IPS-20b (cell line): ENCODE results near the gene ATP6V1B1.

Experiments
- H3K27ac ChIP-seq: one replicate; pipeline ENCODE4 v1.5.1; 2013; ENCODE audit warnings: low read length
- H3K27me3 ChIP-seq: 2 replicates; pipeline ENCODE4 v1.6.1; 2013; ENCODE audit warnings: mild to moderate bottlenecking, low read length, inconsistent platforms; ENCODE audit not compliant: insufficient read depth
- H3K36me3 ChIP-seq: 2 replicates; pipeline ENCODE4 v1.6.1; 2013; ENCODE audit warnings: low read depth, mild to moderate bottlenecking, inconsistent platforms, low read length, moderate library complexity; ENCODE audit not compliant: insufficient read depth
- H3K4me1 ChIP-seq: 2 replicates; pipeline ENCODE4 v1.6.1; 2013; ENCODE audit warnings: mild to moderate bottlenecking, control low read depth, inconsistent platforms, low read length, moderate library complexity; ENCODE audit not compliant: insufficient read depth
- H3K4me3 ChIP-seq: 2 replicates; pipeline ENCODE4 v1.5.1; 2013; ENCODE audit warnings: mild to moderate bottlenecking, low read length, inconsistent platforms
- H3K9ac ChIP-seq: 2 replicates; pipeline ENCODE4 v1.6.1; 2013; ENCODE audit warnings: low read depth, mild to moderate bottlenecking, inconsistent platforms, low read length, moderate library complexity
- H3K9me3 ChIP-seq: 2 replicates; pipeline ENCODE4 v1.6.1; 2013; ENCODE audit warnings: mild to moderate bottlenecking, low read depth, low read length, inconsistent platforms; ENCODE audit not compliant: insufficient read depth

ATP6V1B1 gene

GRCh38 chr2:70902579-70902978, 33.1 kb upstream of the ATP6V1B1 start:
- Histone ChIP-seq H3K4me3 (no peak overlapping the region), H3K36me3 (no peaks in the 10 kb centered on the region), H3K9me3 (peaks cover 14% of the 10 kb centered on the region), H3K27ac (no peak overlapping the region), H3K4me1 (no peaks in the 10 kb centered on the region; the same call in 1 of the 2 replicates), H3K27me3 (peaks cover 100% of the 10 kb centered on the region), H3K9ac (no peak overlapping the region)

GRCh38 chr2:70903171-70903570, 32.5 kb upstream of the ATP6V1B1 start:
- H3K4me3 ChIP-seq = no peak overlapping the region
- no peaks in the 10 kb centered on the region for H3K36me3 ChIP-seq
- H3K9me3 ChIP-seq = peaks cover 14% of the 10 kb centered on the region
- no peak overlapping the region for H3K27ac ChIP-seq
- H3K9ac ChIP-seq = no peak overlapping the region
- H3K27me3 ChIP-seq = peaks cover 100% of the 10 kb centered on the region
- H3K4me1 ChIP-seq = no peaks in the 10 kb centered on the region; the same call in 1 of the 2 replicates

- no peak overlapping the region for H3K27ac ChIP-seq
- no peaks in the 10 kb centered on the region for H3K36me3 ChIP-seq
- H3K4me3 ChIP-seq = no peak overlapping the region
- H3K27me3 ChIP-seq = peaks cover 100% of the 10 kb centered on the region
- no peak overlapping the region for H3K9ac ChIP-seq
- no peaks in the 10 kb centered on the region; the same call in 1 of the 2 replicates for H3K4me1 ChIP-seq
- H3K9me3 ChIP-seq = peaks cover 14% of the 10 kb centered on the region
Observed at GRCh38 chr2:70903641-70904340, 31.9 kb upstream of the ATP6V1B1 start.

GRCh38 chr2:70904371-70905216, 31.1 kb upstream of the ATP6V1B1 start:
- H3K36me3 ChIP-seq = no peaks in the 10 kb centered on the region
- H3K9me3 ChIP-seq = peaks cover 9% of the 10 kb centered on the region
- no peak overlapping the region for H3K4me3 ChIP-seq
- peaks cover 100% of the 10 kb centered on the region for H3K27me3 ChIP-seq
- no peak overlapping the region for H3K27ac ChIP-seq
- no peaks in the 10 kb centered on the region; the same call in 1 of the 2 replicates for H3K4me1 ChIP-seq
- no peak overlapping the region for H3K9ac ChIP-seq

- Histone ChIP-seq H3K9me3 (peaks cover 9% of the 10 kb centered on the region), H3K27ac (no peak overlapping the region), H3K4me3 (no peak overlapping the region), H3K9ac (no peak overlapping the region), H3K36me3 (no peaks in the 10 kb centered on the region), H3K4me1 (no peaks in the 10 kb centered on the region; the same call in 1 of the 2 replicates), H3K27me3 (peaks cover 100% of the 10 kb centered on the region)
Observed at GRCh38 chr2:70905443-70906421, 30.0 kb upstream of the ATP6V1B1 start.

- H3K36me3 ChIP-seq = no peaks in the 10 kb centered on the region
- H3K4me3 ChIP-seq = no peak overlapping the region
- H3K27me3 ChIP-seq = peaks cover 100% of the 10 kb centered on the region
- H3K27ac ChIP-seq = no peak overlapping the region
- no peaks in the 10 kb centered on the region; the same call in 1 of the 2 replicates for H3K4me1 ChIP-seq
- H3K9ac ChIP-seq = no peak overlapping the region
- H3K9me3 ChIP-seq = peaks cover 9% of the 10 kb centered on the region
Observed at GRCh38 chr2:70906439-70907005, 29.2 kb upstream of the ATP6V1B1 start.

- H3K36me3 ChIP-seq = no peaks in the 10 kb centered on the region
- no peak overlapping the region for H3K27ac ChIP-seq
- peaks cover 3% of the 10 kb centered on the region for H3K9me3 ChIP-seq
- H3K4me1 ChIP-seq = no peaks in the 10 kb centered on the region
- H3K9ac ChIP-seq = no peak overlapping the region
- peaks cover 100% of the 10 kb centered on the region for H3K27me3 ChIP-seq
- no peak overlapping the region for H3K4me3 ChIP-seq
Observed at GRCh38 chr2:70907130-70908057, 28.3 kb upstream of the ATP6V1B1 start.

GRCh38 chr2:70916291-70916690, 19.4 kb upstream of the ATP6V1B1 start:
- H3K4me3 ChIP-seq = no peak overlapping the region
- H3K27me3 ChIP-seq = peaks cover 51% of the 10 kb centered on the region
- no peaks in the 10 kb centered on the region for H3K4me1 ChIP-seq
- no peak overlapping the region for H3K27ac ChIP-seq
- H3K9me3 ChIP-seq = no peaks in the 10 kb centered on the region
- no peaks in the 10 kb centered on the region for H3K36me3 ChIP-seq
- H3K9ac ChIP-seq = no peak overlapping the region

- Histone ChIP-seq H3K9ac (no peak overlapping the region), H3K27ac (no peak overlapping the region), H3K4me1 (no peaks in the 10 kb centered on the region), H3K36me3 (no peaks in the 10 kb centered on the region), H3K27me3 (peaks cover 34% of the 10 kb centered on the region), H3K9me3 (no peaks in the 10 kb centered on the region), H3K4me3 (no peak overlapping the region)
Observed at GRCh38 chr2:70918016-70918415, 17.7 kb upstream of the ATP6V1B1 start.

GRCh38 chr2:70919672-70920366, 15.9 kb upstream of the ATP6V1B1 start:
- H3K4me3 ChIP-seq = no peak overlapping the region
- H3K4me1 ChIP-seq = no peaks in the 10 kb centered on the region

More at GRCh38 chr2:70919672-70920366, 15.9 kb upstream of the ATP6V1B1 start:
- H3K27ac ChIP-seq = no peak overlapping the region
- H3K27me3 ChIP-seq = peaks cover 30% of the 10 kb centered on the region
- no peak overlapping the region for H3K9ac ChIP-seq
- no peaks in the 10 kb centered on the region for H3K36me3 ChIP-seq
- no peaks in the 10 kb centered on the region for H3K9me3 ChIP-seq
